Glomerular endothelial cell (primary cell): ENCODE measurements around the gene ZFYVE1. TPM values are rescaled to one million over a fixed set of nuclear protein-coding genes. Genes with fewer than 3 reads are reported as not detected.
"Not testable (repeated sequence)": the region's sequence is repeated elsewhere in the genome, so short reads cannot be mapped to it uniquely, and the experiment has no call there.

Source experiments
- DNase-seq: peaks from one replicate; pipeline ENCODE4 v3.0.0-alpha.2; 2011; ENCODE audit warnings: low read depth, low spot score; ENCODE audit errors: extremely low read depth
- total RNA-seq: library from RNA; depleted of rRNA; stranded (reverse); fragments of >200 nt; gene quantifications from 2 replicates; pipeline ENCODE4 v1.2.3, GENCODE V29; 2015

The ZFYVE1 gene
- 28.5 and 34.6 TPM in 2 replicates for total RNA-seq

- DNase-seq, result peak; percentile 89
These were observed at the start of gene ZFYVE1 for GRCh38 chr14:73026845-73027542. ZFYVE1 (minus strand) TSS chr14:73027106; CDS start chr14:73024508, 2,598 bp downstream.

- no peak for DNase-seq
These were observed 42.7 kb upstream of the ZFYVE1 start for GRCh38 chr14:73069585-73069984.

- DNase-seq, result no peak
These were observed 32.2 kb upstream of the ZFYVE1 start for GRCh38 chr14:73058922-73059673.

GRCh38 chr14:73058224-73058921 lies 31.5 kb upstream of the ZFYVE1 start, which contains the start of gene RBM25:
RBM25 (plus strand) TSS chr14:73058534; CDS start chr14:73071642, 13,108 bp downstream.
- DNase-seq, result peak; percentile 98

- DNase-seq, result no peak
These were observed 31.0 kb upstream of the ZFYVE1 start for GRCh38 chr14:73057944-73058223.

- DNase-seq, result no peak
These were observed 28.3 kb upstream of the ZFYVE1 start for GRCh38 chr14:73055251-73055650.

- DNase-seq, result no peak
These were observed 22.5 kb upstream of the ZFYVE1 start for GRCh38 chr14:73049428-73049827.

GRCh38 chr14:73047808-73048207 lies 20.9 kb upstream of the ZFYVE1 start:
- no peak for DNase-seq

GRCh38 chr14:73036706-73037450 lies 10.0 kb upstream of the ZFYVE1 start:
- not testable (repeated sequence) for DNase-seq

GRCh38 chr14:73027984-73028383 lies 1.1 kb upstream of the ZFYVE1 start:
- DNase-seq, result no peak

GRCh38 chr14:73027546-73027945 lies 640 bp upstream of the ZFYVE1 start:
- DNase-seq, result no peak

- DNase-seq, result no peak
These were observed 562 bp downstream of the ZFYVE1 start for GRCh38 chr14:73026243-73026844.

- no peak for DNase-seq
These were observed 1.4 kb downstream of the ZFYVE1 start for GRCh38 chr14:73025544-73025943.

- no peak for DNase-seq
These were observed 4.9 kb downstream of the ZFYVE1 start for GRCh38 chr14:73022051-73022450.

- not testable (repeated sequence) for DNase-seq
These were observed 10.9 kb downstream of the ZFYVE1 start for GRCh38 chr14:73016011-73016410.

- DNase-seq, result not testable (repeated sequence)
These were observed 11.4 kb downstream of the ZFYVE1 start for GRCh38 chr14:73015552-73015951.

- no peak for DNase-seq
These were observed 12.8 kb downstream of the ZFYVE1 start for GRCh38 chr14:73014105-73014504.

- not testable (repeated sequence) for DNase-seq
These were observed 15.7 kb downstream of the ZFYVE1 start for GRCh38 chr14:73011189-73011588.

- no peak for DNase-seq
These were observed 18.4 kb downstream of the ZFYVE1 start for GRCh38 chr14:73008501-73008900.

- no peak for DNase-seq
These were observed 19.1 kb downstream of the ZFYVE1 start for GRCh38 chr14:73007835-73008234.
